Esophagus muscularis mucosa (tissue), 3 donors: ENCODE results near the gene MEG3.

Experiments used
- CTCF ChIP-seq, 3 experiments: fragments of 200-600 bp in 2 of 3; fragments of 450-650 bp in 1 of 3; sonication (generic) in 2 of 3; IDR thresholded peaks; one replicate each; pipeline ENCODE4 v1.5.1; 2017 to 2019; ENCODE audit warnings: antibody characterized with exemption in 3 of 3, mild to moderate bottlenecking in 2 of 3, moderate library complexity in 1 of 3
- POLR2A ChIP-seq: fragments of 450-650 bp; IDR thresholded peaks from one replicate; pipeline ENCODE4 v1.6.1; 2017; ENCODE audit warnings: antibody characterized with exemption, moderate library complexity, mild to moderate bottlenecking, low read depth

- TF ChIP-seq POLR2A (no peak), CTCF (IDR thresholded peaks at IDR 0.05) (no peak)
These were observed 36.4 kb downstream of the MEG3 start for GRCh38 chr14:100862277-100862676.
